HG02840 (cell line): ENCODE data around the gene STATH.
"Not testable (repeated sequence)": the region's sequence is repeated elsewhere in the genome, so short reads cannot be mapped to it uniquely, and the experiment has no call there.

Experiments
- ATAC-seq: cut with Tn5 transposase; IDR thresholded peaks from one replicate; pipeline ENCODE4 v1.9.1; 2021; ENCODE audit warnings: mild to moderate bottlenecking, moderate library complexity, moderate number of reproducible peaks; ENCODE audit not compliant: unreplicated experiment, low FRiP score

The STATH gene, protein sequence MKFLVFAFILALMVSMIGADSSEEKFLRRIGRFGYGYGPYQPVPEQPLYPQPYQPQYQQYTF

DNA sequence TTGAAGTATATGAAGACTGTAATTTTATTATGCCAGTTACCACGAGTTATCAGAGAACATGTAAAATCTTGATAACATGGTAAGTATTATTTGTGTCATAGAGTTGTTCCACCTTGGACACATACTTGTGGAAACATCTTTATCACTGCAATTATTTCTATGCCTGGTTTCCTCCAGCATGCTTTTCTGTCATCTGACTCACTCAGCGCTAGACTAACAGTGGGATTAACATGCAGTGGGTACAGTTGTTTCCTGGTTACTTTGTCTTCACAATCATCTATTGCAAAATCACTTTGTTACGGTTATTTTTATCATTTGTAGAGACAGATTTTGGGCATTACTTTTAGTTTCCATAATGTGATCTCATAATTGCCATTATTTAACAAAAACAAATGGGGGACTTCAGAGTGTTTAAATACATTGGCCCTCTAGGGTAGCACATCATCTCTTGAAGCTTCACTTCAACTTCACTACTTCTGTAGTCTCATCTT, at the start of gene STATH:
STATH (plus strand) TSS at position 441 of the 491 bp plus-strand sequence. CDS start 2,472 bp downstream, outside the sequence.
- no peak for ATAC-seq

DNA sequence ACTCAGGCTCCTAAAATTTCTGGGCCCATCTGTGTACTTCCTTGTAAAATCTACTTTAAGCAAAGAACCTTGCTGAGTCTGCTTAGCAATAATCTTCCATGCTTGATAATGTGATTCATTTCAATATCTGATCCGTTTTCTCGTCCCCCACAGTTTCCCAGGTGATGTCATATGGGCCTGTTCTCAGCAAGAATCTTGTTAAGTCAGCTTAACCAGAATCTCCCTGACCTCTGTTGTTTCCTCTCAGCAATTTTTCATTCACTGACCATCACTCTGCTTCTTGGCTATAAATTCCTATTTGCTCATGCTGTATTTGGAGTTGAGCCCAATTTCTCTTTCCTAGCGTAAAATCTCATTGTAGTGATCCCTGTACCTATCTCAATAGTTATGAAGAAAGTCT, 44.2 kb upstream of the STATH start:
- no peak for ATAC-seq

DNA sequence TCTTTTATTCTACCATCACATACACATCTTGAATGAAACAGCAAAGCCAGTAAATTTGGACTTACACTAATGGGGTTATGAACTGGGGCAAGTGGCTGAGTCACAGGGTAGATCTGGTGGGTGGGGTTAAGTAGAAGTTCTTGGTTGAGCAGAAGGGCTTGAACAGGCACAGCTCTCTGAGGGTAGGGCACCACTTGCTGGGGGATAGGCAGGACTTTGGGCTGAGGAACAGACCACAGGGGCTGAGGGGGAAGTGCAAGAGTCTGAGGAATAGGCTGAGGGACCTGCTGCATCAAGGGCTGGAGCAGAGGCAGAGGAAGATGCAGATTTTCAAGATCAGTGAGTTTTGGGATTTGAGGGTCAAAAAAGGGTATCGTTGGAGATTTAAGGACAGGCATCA, 38.6 kb upstream of the STATH start:
- no peak for ATAC-seq

DNA sequence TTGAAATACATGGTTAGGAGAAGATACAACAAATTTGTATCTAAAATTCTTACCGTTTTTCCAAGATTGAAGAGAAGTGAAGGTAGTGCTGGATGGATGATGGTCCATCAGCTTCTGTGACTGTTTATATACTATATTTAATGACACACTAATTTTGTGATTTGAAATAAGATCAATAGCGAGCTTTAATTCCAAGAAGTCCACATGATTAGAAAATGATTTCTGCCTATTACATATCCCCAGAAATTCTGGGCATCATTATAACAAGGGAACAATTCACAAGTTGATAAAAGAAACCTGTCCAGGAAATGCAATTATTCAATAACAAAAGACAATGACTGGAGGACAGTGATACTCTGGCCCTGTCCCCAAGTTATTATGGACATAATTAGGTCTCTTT, 30.1 kb upstream of the STATH start, which contains the start of gene CSN2:
CSN2 (minus strand) TSS at position 101 of the 400 bp plus-strand sequence. CDS start 4,733 bp downstream, outside the sequence.
- ATAC-seq, result no peak

DNA sequence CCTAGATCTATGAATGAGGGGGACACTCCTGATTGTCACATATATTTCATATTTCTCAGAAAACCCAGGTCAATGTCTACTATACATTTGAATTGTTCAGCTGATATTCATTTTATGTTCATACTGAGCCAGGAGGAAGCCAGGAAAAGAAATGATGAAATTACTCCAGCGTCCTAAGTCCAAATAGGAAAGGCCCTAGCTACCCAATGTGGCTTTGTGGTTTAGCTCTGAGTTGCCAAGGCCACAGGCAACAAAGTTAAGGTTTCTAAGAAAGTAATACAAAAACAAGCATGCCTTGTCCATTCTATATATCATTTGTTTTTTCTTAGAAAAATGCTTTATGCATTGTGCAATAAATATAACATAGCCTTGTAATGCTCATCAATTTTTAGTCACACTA, 25.7 kb upstream of the STATH start:
- no peak for ATAC-seq

DNA sequence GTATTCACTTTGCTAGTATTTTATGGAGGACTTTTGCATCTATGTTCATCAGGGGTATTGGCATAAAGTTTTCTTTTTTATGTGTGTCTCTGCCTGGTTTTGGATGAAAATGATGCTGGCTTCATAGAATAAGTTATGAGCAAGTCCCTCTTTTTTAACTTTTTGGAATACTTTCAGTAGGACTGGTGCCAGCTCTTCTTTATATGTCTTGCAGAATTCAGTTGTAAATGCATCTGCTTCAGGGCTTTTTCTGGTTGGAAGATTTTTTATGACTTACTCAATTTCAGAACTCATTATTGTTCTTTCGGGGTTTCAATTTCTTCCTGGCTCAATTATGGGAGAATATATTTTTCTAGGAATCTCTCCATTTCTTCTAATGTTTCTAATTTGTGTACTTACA, 21.1 kb upstream of the STATH start:
- no peak for ATAC-seq

DNA sequence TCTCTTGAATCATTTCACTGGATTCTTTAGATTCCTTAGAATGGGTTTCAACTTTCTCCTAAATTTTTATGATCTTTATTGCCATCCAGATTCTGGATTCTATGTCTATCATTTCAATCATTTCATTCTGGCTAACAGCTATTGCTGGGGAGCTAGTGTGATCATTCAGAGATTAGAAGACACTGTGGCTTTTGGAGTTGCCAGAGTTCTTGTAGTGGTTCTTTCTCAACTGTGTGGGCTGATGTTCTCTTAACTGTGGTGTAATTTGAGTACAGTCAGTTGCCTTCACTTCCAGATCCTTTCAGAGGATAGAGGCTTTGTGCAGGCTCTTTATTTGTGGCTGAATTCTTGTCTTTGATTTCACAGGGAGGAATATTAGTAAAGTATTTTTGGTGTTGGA, 18.2 kb upstream of the STATH start:
- ATAC-seq, result no peak

DNA sequence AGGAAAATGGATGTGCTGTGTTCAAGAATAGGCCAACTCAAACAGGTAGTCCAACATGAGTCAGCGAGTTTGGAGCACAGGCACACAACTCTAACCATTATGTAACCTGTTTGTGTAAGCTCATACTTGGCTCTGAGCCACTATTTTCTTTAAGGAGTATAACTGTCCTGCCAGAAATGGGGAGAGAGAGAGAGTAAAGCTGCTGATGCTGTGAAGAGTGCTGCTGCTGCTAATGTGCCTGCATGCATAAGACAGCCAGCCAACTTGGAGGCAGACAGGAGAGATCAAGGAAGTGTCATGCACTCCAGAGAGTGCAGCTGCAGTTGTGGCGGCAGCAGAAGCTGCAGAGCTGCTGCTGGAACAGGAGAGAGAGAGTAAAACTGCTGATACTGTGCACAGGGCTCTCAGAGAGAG, 11.7 kb upstream of the STATH start:
- ATAC-seq, result no peak

DNA sequence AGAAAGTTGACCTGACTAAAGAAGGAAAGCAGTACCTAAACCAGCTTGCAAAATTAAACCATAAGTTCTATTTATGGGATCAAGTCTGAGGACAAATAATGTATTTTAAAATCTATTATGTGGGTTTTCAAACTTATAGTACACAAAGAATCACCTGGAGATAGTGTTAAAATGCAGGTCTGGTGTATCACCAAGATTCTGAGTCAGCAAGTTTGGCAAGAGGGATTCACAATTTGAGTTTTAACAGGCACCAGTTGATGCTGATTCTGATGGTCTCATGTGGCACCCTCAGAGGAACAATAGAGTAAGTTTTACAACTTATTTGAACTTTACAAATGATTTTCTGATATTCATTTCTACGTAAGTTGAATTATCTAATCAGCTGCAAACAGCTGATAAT, 9.1 kb upstream of the STATH start:
- no peak for ATAC-seq

DNA sequence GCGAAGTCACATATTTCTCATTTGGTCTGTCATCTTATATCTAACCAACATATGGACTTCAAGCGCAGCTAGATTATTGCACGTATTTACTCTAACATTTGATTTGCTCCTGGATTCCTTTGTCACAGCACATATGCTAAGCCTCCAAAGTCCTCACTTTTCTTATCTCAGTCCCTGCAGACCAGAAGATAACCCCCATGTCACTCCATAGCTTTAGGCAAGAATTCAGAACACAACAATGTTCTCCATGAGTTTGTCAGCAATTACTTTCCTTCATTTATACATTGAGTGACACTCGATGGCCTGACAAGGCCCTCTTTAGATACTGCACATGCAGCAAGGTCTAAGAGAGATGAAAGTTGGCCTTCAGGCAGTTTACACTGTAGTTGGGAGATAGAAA, 4.8 kb upstream of the STATH start:
- no peak for ATAC-seq

DNA sequence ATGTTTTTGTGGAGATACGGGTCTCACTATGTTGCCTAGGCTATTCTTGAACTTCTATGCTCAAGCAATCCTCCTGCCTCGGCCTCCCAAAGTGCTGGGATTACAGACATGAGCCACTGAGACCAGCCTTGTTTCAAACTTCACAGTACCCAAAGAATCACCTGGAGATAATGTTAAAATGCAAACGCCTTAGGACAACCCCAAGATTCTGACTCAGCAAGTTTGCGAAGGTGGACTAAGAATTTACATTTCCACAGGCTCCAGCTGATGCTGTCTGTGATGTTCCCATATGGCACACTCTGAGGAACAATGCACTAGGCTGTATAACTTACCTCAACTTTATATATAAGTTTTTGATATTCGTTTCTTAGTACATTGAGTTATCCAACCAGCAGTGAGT, 984 bp upstream of the STATH start:
- ATAC-seq, result no peak

DNA sequence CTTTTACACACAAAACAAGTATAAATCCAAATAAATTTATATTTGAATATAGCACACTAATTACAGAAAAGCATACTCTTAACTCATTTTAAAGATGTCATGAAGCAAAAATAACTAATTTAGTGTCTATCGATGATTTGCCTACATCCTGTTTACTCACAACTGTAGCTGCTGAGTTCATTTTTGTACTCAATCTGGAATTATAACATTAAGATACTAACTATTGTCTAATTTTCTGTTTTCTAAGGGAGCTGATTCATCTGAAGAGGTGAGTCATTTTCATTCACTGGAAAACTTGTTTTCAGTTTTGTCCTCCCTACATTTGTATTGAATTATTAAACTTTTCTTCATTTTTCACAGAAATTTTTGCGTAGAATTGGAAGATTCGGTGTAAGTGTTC, 3.7 kb downstream of the STATH start:
- no peak for ATAC-seq

DNA sequence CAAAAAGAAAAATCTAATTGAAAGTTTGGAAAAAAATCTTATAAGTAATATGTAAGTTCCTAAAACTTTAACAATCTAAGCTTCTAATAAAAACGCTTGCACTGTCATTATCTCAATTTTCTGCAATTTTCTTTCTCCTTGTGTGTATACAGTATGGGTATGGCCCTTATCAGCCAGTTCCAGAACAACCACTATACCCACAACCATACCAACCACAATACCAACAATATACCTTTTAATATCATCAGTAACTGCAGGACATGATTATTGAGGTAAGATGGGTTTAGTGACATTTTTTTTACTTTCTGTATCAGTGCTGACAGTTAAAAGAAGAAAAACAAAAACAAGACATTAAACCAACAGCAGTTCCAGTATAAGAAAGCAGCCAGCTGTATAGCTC, 4.9 kb downstream of the STATH start:
- ATAC-seq, result no peak

DNA sequence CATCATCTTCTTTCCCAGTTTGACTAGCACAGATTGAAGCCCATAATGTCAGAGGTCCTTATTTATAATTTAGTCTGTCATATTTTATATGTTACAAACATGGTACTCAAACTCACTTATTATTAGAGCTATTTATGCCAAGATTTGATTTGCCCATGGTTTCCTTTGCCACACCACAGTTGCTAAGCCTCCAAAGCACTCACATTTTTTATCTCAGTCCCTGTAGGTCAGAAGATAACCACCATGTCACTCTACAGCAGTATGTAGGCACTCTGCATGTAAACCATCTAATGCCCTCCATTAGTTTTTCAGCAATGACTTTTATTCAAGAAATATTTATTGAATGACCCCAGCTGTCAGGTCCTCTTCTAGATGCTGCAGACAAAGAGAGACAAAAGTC, 6.7 kb downstream of the STATH start:
- ATAC-seq, result no peak

DNA sequence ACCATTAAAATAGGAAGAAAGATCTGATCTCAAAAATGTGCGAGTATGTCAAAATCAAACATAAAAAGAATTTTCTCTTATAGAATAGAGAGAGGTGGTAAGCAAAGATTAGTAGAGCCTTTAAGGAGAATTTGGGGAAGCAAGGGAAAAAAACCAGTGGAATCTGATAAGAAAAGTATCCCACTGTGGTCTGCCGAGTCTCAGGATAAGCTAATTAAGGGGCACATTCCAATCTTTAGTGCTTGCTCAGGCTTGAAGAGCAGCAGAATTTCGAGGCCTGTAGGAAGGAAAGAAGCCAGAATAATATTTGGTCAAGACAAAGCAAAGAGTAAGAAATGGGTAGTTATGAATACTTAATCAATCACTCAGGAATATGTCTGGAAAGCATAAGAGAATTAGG, 13.0 kb downstream of the STATH start:
- ATAC-seq, result no peak

DNA sequence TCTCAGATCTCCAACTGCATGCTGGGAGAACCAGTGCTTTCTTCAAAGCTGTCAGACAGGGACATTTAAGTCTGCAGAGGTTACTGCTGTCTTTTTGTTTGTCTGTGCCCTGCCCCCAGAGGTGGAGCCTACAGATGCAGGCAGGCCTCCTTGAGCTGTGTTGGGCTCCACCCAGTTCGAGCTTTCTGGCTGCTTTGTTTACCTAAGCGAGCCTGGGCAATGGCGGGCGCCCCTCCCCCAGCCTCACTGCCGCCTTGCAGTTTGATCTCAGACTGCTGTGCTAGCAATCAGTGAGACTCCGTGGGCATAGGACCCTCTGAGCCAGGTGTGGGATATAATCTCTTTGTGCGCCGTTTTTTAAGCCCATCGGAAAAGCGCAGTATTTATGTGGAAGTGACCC, 23.2 kb downstream of the STATH start:
- ATAC-seq, result not testable (repeated sequence)

DNA sequence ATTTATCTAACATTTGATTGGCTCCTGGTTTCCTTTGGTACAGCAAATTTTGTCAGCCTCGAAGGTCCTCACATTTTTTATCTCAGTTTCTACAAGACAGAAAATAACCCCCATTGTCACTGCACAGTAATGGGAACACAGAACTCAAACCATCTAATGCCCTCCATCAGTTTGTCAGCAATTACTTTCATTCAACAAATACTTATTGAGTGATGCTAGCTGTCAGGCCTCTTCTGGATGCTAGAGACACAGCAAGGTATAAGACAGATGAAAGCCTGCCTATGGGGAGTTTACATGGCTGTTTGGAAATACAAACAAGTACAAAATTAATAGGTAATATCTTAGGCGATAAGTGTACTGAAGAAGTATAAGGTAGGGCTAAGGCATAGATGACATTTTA, 27.5 kb downstream of the STATH start:
- ATAC-seq, result no peak

DNA sequence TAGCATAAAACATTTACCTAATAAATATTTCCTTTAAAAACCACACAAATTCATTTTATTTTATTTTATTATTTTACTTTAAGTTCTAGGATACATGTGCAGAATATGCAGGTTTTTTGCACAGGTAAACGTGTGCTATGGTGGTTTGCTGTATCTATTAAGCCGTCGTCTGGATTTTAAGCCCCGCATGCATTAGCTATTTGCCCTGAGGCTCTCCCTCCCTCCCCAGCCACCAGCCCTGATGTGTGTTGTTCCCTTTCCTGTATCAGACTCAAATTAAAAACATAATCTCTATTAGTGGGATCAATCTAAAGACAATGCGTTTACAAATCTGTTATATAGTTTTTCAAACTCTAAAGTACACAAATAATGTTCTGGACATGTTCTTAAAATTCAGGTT, 31.2 kb downstream of the STATH start:
- ATAC-seq, result no peak

DNA sequence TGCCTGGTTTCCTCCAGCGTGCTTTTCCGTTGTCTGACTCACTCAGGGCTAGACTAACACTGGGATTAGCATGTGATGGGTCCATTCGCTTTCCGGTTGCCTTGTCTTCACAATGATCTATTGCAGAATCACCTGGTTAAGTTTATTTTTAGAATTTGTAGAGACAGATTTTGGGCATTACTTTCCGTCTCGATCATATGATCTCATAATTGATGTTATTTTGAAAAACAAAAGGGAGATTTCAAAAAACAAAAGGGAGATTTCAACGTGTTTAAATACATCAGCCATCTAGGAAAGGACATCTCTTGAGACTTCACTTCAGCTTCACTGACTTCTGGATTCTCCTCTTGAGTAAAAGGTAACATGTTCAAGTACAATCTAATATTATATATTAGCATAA, 32.4 kb downstream of the STATH start, which contains the start of gene HTN3:
HTN3 (plus strand) TSS at position 301 of the 400 bp plus-strand sequence. CDS start 2,282 bp downstream, outside the sequence.
- not testable (repeated sequence) for ATAC-seq

DNA sequence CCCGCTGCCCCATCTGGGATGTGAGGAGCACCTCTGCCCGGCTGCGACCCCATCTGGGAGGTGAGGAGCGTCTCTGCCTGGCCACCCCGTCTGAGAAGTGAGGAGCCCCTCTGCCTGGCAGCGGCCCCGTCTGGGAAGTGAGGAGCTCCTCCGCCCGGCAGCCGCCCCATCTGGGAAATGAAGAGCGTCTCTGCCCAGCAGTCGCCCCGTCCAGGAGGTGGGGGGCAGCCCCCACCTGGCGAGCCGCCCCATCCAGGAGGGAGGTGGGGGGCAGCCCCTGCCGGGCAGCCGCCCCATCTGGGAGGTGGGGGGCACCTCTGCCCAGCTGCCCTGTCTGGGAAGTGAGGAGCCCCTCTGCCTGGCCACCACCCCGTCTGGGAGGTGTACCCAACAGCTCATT, 41.8 kb downstream of the STATH start:
- not testable (repeated sequence) for ATAC-seq

DNA sequence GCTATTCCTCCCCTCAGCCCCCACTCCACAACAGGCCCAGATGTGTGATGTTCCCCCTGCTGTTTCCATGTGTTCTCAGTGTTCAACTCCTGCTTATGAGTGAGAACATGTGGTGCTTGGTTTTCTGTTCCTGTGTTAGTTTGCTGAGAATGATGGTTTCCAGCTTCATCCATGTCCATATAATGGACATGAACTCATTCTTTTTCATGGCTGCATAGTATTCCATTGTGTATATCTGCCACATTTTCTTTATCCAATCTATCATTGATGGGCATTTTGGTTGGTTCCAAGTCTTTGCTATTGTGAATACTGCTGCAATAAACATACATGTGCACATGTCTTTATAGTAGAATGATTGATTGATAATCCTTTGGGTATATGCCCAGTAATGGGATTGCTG, 44.2 kb downstream of the STATH start:
- ATAC-seq, result not testable (repeated sequence)

DNA sequence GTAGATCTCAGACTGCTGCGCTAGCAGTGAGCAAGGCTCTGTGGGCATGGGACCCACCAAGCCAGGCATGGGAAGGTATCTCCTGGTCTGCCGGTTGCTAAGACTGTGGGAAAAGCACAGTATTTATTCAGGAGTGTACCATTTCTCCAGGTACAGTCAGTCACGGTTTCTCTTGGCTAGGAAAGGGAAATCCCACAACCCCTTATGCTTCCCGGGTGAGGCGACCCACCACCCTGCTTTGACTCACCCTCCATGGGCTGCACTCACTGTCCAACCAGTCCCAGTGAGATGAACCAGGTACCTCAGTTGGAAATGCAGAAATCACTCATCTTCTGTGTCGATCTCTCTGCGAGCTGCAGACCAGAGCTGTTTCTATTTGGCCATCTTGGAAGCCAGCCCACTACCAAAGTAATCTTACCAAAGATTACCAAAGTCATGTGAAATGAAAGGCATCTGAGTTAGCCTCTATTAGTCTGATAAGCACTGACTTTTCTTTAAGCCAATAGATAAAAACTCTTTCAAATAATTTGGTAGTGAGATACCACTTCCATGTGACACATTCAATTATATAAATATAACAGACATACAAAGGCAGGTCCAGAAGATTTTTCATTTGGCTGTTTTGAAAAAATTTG, 46.0 kb downstream of the STATH start:
- ATAC-seq, result no peak
